Stimulated activated CD4-positive, alpha-beta T cell treated with anti-CD3 and anti-CD28 coated beads, Interleukin-15, amount 100 ng/mL, for 1 hour (primary cell): ENCODE data around the gene RGS9.

Experiments
- DNase-seq, 2 donors: peaks; one replicate each; pipeline ENCODE4 v3.0.0-alpha.2; 2020; ENCODE audit warnings: low read depth in 1 of 2, low spot score in 1 of 2

Gene RGS9

GRCh38 chr17:65249774-65250173 lies 112.6 kb downstream of the RGS9 start:
- DNase-seq: no peak

DNA sequence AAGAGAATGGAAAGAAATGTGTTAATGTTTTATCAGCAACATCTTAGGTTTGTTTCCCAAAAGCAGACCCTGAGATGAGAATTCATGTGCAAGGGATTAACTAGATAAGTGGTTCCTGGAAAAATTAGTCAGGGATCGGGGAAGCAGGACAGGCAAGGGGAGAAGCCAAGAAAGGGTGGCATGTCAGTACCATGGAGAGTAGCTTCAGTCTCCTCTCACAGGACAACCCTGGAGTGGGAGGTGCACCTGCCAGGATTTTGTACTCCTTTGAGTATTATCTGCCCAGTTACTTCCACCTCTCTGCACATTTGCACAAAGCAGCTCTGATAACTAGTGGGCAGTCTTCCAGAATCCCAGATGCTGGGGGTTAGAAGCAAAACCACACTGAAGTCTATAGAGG lies 117.0 kb downstream of the RGS9 start:
- DNase-seq: no peak

GRCh38 chr17:65259281-65259680 lies 122.1 kb downstream of the RGS9 start:
- no peak for DNase-seq

DNA sequence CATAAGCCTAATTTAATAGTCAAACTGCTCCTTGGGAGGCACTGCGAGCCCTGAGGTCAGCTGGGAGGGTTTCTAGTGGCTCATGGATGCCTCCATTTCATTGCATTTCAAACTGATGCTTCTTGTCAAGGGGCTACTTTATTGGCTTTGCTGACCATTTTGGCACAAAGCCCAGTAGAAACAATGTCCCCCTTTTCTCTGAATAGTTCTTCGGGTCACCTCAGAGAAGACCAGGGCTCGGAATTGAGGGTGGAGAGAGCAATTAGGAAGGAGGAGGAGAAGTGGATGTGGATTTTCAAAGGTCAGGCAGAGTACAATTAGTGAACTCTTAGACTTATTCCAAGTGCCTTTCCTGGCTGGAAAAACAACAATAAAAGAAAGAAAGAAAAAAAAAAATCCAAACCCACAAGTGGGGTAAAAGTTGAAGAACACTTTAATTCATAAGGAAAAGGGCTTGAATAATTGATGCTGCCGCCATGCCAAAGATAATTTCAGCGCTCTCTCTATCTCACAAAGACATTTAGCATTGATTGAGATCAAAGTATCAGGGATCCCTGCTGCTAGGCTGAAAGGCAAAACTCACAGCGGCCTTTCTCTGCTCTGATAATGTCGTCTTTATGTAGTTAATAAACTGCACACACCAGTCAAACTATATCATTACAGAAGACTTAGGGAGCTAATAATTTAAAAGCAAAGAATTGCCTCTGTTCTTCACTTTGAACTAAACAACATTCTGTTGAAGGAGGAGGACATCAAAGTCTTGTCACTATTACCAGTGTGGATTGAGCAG lies 122.7 kb downstream of the RGS9 start:
- DNase-seq: no peak

DNA sequence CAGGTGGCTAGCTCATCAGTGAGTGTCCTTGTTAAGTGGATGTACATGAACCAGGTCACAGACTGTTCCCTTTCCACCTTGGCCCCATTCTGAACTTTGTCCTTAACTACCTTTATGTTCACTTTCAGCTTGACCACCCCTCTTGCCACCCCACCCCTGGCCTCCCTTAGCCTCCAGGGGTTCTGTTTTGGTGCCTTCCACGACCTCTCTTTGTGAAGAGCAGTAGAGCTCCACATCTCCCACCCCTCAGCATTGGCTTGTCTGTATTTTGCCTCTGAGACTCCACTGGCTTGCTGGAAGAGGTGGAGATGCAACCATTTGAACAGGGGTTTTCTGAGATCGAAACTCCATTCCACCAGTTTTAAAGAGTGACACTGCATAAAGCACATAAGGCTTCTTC lies 123.5 kb downstream of the RGS9 start:
- DNase-seq: no peak

DNA sequence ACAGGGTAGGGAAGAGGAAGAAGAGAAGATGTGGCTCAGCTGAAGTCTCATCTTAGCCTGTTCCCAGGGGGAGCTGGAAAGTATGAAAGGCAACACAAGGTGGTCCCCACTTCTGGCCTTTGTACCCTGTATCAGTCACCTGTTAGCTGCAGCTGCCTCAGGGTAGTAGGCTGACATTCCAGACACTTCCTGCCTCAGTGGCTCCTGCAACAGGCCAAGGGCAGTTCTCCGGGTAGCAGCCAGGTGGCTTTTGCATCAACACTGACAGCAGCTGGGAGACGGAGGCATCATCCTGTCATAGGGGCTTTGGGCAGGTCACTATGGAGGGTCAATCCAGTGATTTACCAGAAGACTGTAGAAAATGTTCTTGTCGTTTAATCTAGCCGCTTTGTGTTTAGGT lies 124.0 kb downstream of the RGS9 start:
- DNase-seq: no peak

DNA sequence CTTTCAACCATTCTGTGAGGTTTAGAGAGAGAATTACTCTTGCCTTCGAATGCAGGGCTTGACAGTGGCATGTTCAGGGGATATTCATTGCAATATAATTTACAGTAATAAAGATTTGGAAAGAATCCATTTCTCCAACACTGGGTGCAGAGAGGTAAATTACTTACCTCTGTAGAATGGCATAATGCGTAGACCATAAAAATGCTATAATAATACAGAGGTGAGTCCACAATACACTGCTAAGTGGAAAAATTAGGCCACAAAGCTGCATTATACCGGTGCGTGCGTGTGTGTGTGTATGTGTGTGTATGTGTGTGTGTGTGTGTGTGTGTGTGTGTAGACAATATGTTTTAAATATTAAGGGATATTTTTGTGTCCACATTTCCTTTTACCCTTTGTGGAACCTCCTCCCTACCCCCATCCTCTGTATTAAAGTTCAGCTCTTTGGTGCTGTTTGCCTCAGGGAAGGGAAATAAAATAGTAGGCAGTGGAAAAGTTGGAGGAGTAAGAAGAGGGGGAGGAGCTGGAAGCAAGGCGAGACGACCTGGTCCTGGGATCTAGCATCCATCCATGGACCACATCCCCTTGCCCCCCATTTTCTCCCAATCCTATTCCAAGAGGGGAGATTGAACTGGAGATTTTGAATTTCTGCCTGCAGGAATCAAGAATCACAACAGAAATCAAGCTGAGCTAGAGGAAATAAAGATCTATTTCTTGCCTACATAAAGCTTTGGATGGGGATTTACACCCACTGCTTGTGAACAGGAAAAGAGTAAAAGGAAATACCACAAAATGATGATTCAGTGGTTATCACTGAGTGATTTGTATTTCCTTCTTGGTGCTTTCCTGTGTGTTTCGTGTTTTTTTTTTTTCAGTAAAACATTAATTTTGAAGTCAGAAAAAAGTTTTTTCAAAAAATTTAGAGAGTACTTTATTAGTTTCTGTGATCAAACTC lies 124.8 kb downstream of the RGS9 start:
- DNase-seq: no peak

DNA sequence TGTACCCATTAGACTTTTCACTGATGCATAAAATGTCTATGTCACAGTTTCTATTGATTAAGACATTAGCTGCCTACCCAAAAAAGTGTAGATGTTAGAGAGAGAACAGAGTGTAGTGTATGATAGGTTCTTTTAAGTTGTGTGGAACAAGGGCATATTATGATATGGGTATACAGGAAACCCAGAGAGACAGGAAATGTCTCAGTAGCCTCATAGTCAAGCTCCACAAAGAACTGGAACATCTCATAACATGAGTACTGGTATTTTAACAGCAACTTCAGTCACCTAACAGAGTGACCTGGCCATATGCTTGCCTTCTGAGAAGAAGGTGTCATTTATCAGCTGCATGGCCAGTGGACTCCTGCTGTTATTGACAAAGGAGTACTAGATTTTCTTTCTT lies 128.1 kb downstream of the RGS9 start:
- no peak for DNase-seq

- no peak for DNase-seq
These were observed 131.7 kb downstream of the RGS9 start for GRCh38 chr17:65268832-65269231.

DNA sequence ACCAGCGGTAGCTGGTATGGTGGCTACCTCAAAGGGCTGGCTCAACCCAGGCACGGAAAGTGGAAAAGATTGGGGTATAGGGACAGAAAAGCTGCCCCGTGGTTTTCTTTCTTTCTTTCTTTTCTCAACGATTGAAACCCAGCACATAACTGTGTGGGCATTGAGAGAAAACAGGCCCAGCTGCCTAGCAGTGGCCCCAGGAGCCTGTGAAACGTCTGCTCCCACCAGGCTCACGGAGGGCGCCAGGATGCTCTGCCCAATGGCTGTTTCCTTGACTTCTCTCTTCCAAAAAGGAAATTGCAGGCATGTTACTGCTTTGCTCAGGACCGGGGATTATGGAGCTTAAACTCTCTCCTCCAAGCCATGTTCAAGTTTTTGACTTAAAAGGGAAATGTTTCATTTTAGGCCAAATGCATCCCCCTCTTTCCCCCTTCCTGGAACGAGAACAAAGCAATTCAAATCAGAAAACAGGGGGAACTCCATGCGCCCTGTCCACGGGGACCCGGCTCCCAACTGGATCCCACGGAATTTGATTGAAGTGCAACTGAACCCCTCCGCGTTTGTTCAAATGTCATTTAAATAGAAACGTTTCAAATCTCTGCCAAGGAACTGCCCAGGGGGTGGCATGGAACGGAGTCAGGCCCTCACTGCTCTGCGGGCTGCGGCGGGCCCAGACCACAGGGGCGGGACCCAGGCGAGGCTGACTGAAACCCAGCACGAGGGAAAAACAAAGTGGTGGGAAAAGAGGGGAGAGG lies 133.5 kb downstream of the RGS9 start:
- no peak for DNase-seq

GRCh38 chr17:65271296-65271695 lies 134.1 kb downstream of the RGS9 start:
- no peak for DNase-seq
